Effector memory CD4-positive, alpha-beta T cell (primary cell): ENCODE results near the gene SLC12A7.
A peak's percentile ranks its signal among the peaks of the same experiment; 100 is the strongest.

Experiments
- DNase-seq, 3 donors: peaks; one replicate each; pipeline ENCODE4 v3.0.0-alpha.2; 2020
- H3K27ac ChIP-seq: 2 replicates; pipeline ENCODE4 v1.7.0; 2013; ENCODE audit warnings: mild to moderate bottlenecking, low read length, moderate library complexity; ENCODE audit not compliant: insufficient read depth, poor library complexity, severe bottlenecking
- H3K27me3 ChIP-seq: replicated peaks from 2 replicates; pipeline ENCODE4 v1.7.0; 2013; ENCODE audit warnings: mild to moderate bottlenecking, low read length; ENCODE audit not compliant: insufficient read depth, control insufficient read depth, poor library complexity, severe bottlenecking
- H3K36me3 ChIP-seq: 2 replicates; pipeline ENCODE4 v1.7.0; 2013; ENCODE audit warnings: mild to moderate bottlenecking, low read length, moderate library complexity; ENCODE audit not compliant: control insufficient read depth, insufficient read depth
- H3K4me1 ChIP-seq: 2 replicates; pipeline ENCODE4 v1.7.0; 2013; ENCODE audit warnings: low read length, mild to moderate bottlenecking; ENCODE audit not compliant: control insufficient read depth, insufficient read depth, poor library complexity, severe bottlenecking
- H3K4me3 ChIP-seq: 2 replicates; pipeline ENCODE4 v1.7.0; 2013; ENCODE audit warnings: low read length, low read depth, mild to moderate bottlenecking; ENCODE audit not compliant: insufficient read depth, poor library complexity, severe bottlenecking
- H3K9me3 ChIP-seq: 2 replicates; pipeline ENCODE4 v1.7.0; 2013; ENCODE audit warnings: mild to moderate bottlenecking, low read length, moderate library complexity; ENCODE audit not compliant: control insufficient read depth

Gene SLC12A7

GRCh38 chr5:1141834-1142233 lies 30.0 kb upstream of the SLC12A7 start:
- no peaks in the 10 kb centered on the region for H3K27me3 ChIP-seq
- DNase-seq, result no peak

GRCh38 chr5:1140818-1141189 lies 28.9 kb upstream of the SLC12A7 start:
- H3K4me1 ChIP-seq, result no peaks in the 10 kb centered on the region
- H3K36me3 ChIP-seq, result no peaks in the 10 kb centered on the region
- no peak overlapping the region for H3K4me3 ChIP-seq
- no peak for DNase-seq
- no peaks in the 10 kb centered on the region for H3K27me3 ChIP-seq
- no peaks in the 10 kb centered on the region for H3K9me3 ChIP-seq
- H3K27ac ChIP-seq, result no peak overlapping the region

More at GRCh38 chr5:1141834-1142233, 30.0 kb upstream of the SLC12A7 start:
- no peak overlapping the region for H3K4me3 ChIP-seq
- no peak overlapping the region for H3K27ac ChIP-seq
- no peaks in the 10 kb centered on the region for H3K9me3 ChIP-seq
- no peaks in the 10 kb centered on the region for H3K36me3 ChIP-seq
- H3K4me1 ChIP-seq, result no peaks in the 10 kb centered on the region

- H3K27ac ChIP-seq, result no peak overlapping the region
- H3K36me3 ChIP-seq, result no peaks in the 10 kb centered on the region
- no peaks in the 10 kb centered on the region for H3K9me3 ChIP-seq
- DNase-seq, result peak; percentile 45 to 64 (median 59)
- no peaks in the 10 kb centered on the region for H3K27me3 ChIP-seq
- H3K4me1 ChIP-seq, result no peaks in the 10 kb centered on the region
- H3K4me3 ChIP-seq, result no peak overlapping the region
These were observed 28.4 kb upstream of the SLC12A7 start for GRCh38 chr5:1140171-1140817.

- DNase-seq, result no peak
- no peak overlapping the region for H3K4me3 ChIP-seq
- no peaks in the 10 kb centered on the region for H3K27me3 ChIP-seq
- no peaks in the 10 kb centered on the region for H3K4me1 ChIP-seq
- H3K27ac ChIP-seq, result no peak overlapping the region
- H3K36me3 ChIP-seq, result no peaks in the 10 kb centered on the region
- H3K9me3 ChIP-seq, result no peaks in the 10 kb centered on the region
These were observed 27.7 kb upstream of the SLC12A7 start for GRCh38 chr5:1139331-1140170.

GRCh38 chr5:1138445-1139245 lies 26.8 kb upstream of the SLC12A7 start:
- Histone ChIP-seq H3K27ac (no peak overlapping the region), H3K36me3 (no peaks in the 10 kb centered on the region), H3K9me3 (no peaks in the 10 kb centered on the region), H3K4me3 (no peak overlapping the region), H3K27me3 (no peaks in the 10 kb centered on the region), H3K4me1 (no peaks in the 10 kb centered on the region)
- no peak for DNase-seq

GRCh38 chr5:1137567-1138444 lies 25.9 kb upstream of the SLC12A7 start:
- Histone ChIP-seq H3K4me3 (no peak overlapping the region), H3K27me3 (no peaks in the 10 kb centered on the region), H3K36me3 (no peaks in the 10 kb centered on the region), H3K9me3 (no peaks in the 10 kb centered on the region), H3K4me1 (no peaks in the 10 kb centered on the region), H3K27ac (no peak overlapping the region)
- no peak for DNase-seq

GRCh38 chr5:1136814-1137213 lies 25.0 kb upstream of the SLC12A7 start:
- Histone ChIP-seq H3K27me3 (no peaks in the 10 kb centered on the region), H3K36me3 (no peaks in the 10 kb centered on the region), H3K9me3 (no peaks in the 10 kb centered on the region), H3K4me3 (no peak overlapping the region), H3K27ac (no peak overlapping the region), H3K4me1 (no peaks in the 10 kb centered on the region)
- no peak for DNase-seq

- no peak overlapping the region for H3K4me3 ChIP-seq
- no peaks in the 10 kb centered on the region for H3K9me3 ChIP-seq
- no peaks in the 10 kb centered on the region for H3K27me3 ChIP-seq
- no peak overlapping the region for H3K27ac ChIP-seq
- DNase-seq, result no peak
- H3K4me1 ChIP-seq, result no peaks in the 10 kb centered on the region
- no peaks in the 10 kb centered on the region for H3K36me3 ChIP-seq
These were observed 24.0 kb upstream of the SLC12A7 start for GRCh38 chr5:1135696-1136525.

GRCh38 chr5:1134478-1134877 lies 22.6 kb upstream of the SLC12A7 start:
- Histone ChIP-seq H3K27ac (no peak overlapping the region), H3K9me3 (no peaks in the 10 kb centered on the region), H3K4me3 (no peak overlapping the region), H3K36me3 (no peaks in the 10 kb centered on the region), H3K4me1 (no peaks in the 10 kb centered on the region), H3K27me3 (no peaks in the 10 kb centered on the region)
- no peak for DNase-seq
